Occipital lobe (tissue), 3 donors: Measurements from ENCODE around the gene VASN. TPM values are rescaled to one million over a fixed set of nuclear protein-coding genes. Genes with fewer than 3 reads are reported as not detected.

ENCODE experiments used
- DNase-seq: peaks from one replicate; lab custom pipeline; 2025; lab: John Stamatoyannopoulos, UW
- small RNA-seq: library from RNA; depleted of rRNA; stranded (forward); fragments of <200 nt; gene quantifications from one replicate; pipeline ENCODE3, GENCODE V24; 2014
- total RNA-seq: library from RNA; depleted of rRNA; stranded (reverse); fragments of >200 nt; gene quantifications from one replicate; pipeline ENCODE4 v1.2.3, GENCODE V29; 2014

The VASN gene
- total RNA-seq, 1 donor from 2014 or later, result 2.5 TPM

GRCh38 chr16:4420505-4421105 is 49.0 kb downstream of the VASN start:
- no peak for DNase-seq

GRCh38 chr16:4425378-4426020 is 53.9 kb downstream of the VASN start, which contains the start of gene DNAJA3:
Gene DNAJA3 (plus strand): TSS chr16:4425868. CDS start chr16:4425882, 14 bp downstream.
- peak; percentile 90 for DNase-seq

- DNase-seq, result no peak
Measured at GRCh38 chr16:4426021-4426684, 54.5 kb downstream of the VASN start.

GRCh38 chr16:4426722-4427372 is 55.2 kb downstream of the VASN start:
- no peak for DNase-seq

GRCh38 chr16:4428500-4428899 is 56.9 kb downstream of the VASN start:
- no peak for DNase-seq

GRCh38 chr16:4431023-4431422 is 59.4 kb downstream of the VASN start:
- DNase-seq, result no peak

Small RNA genes lying within 50 kb of the gene (small RNA-seq; reads per million reads assigned to genes)
- not detected for gene AC012676.2

Other genes starting within 250 kb of the VASN start
- 0.16 TPM for gene SRL, start 129.8 kb upstream of the VASN start, total RNA-seq
- gene TFAP4, start 98.8 kb upstream of the VASN start, total RNA-seq, result 13.7 TPM
- gene GLIS2, start 55.8 kb upstream of the VASN start, total RNA-seq, result 5.1 TPM
- gene PAM16, start 20.5 kb upstream of the VASN start, total RNA-seq, result 21.2 TPM
- 38.8 TPM for gene CORO7, start 44.7 kb downstream of the VASN start, total RNA-seq
- gene DNAJA3, start 54.0 kb downstream of the VASN start, total RNA-seq, result 32.1 TPM
- gene NMRAL1, start 102.8 kb downstream of the VASN start, total RNA-seq, result 51.2 TPM
- 27.0 TPM for gene HMOX2, start 104.5 kb downstream of the VASN start, total RNA-seq
- gene CDIP1, start 166.9 kb downstream of the VASN start, total RNA-seq, result 11.1 TPM
- not detected for gene C16orf96, start 184.5 kb downstream of the VASN start, total RNA-seq
- gene UBALD1, start 243.0 kb downstream of the VASN start, total RNA-seq, result 1.7 TPM